ENCODE measurements around the gene KANK2.

DNA sequence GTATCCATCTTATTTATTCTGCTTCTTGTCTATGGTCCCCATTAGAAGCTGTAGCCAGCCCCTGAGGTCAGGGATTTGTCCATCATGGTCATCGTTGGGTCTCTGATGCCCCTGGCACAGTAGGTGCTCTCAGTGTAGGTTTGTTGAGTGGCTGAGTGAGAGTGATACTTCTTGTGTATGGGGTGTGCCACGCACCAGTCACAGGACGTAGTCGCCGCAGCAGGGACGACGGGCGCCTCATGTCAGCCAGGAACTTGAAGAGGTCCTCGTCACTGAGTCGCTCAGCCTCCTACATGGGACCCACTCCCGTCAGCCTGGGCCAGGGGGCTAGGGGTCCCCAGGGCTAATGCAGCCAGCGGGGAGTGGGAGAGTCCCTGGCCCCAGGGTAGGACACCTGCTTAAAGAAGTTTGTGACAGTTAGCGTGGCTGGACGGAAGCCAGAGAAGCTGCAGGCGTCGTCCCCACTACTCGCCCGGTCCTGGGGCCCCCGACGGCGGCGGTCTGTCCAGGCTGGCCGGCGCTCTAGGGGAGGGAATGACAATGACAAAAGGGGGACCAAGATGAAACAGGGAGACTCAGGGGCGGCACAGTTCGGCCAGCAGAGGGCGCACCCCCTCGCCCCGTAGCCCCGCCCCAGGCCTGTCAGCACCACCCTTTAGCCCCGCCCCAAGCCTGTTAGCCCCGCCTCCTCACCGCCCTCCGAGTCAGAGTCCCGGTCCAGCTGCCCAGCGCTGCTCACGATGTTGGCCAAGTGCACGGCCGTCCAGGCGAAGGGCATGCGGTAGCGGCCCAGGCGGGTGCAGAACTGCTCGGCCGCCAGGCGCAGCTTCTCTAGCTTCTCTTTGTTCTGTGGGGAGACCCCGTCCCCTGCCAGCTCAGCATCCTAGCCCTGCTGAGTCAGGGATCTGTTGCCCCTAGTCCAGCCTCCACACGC lies 45.8 kb upstream of the KANK2 start:
- no peak for TF ChIP-seq EP300 (IDR thresholded peaks at IDR 0.05; ENCODE audit: borderline replicate concordance)
- no peak for TF ChIP-seq CEBPB (IDR thresholded peaks at IDR 0.05)
- TF ChIP-seq, protein P1, sequence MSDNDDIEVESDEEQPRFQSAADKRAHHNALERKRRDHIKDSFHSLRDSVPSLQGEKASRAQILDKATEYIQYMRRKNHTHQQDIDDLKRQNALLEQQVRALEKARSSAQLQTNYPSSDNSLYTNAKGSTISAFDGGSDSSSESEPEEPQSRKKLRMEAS (IDR thresholded peaks at IDR 0.05): peak; percentile 78
- TF ChIP-seq CREB1 (IDR thresholded peaks at IDR 0.05; ENCODE audit: low read depth): no peak
- TF ChIP-seq, protein P2, sequence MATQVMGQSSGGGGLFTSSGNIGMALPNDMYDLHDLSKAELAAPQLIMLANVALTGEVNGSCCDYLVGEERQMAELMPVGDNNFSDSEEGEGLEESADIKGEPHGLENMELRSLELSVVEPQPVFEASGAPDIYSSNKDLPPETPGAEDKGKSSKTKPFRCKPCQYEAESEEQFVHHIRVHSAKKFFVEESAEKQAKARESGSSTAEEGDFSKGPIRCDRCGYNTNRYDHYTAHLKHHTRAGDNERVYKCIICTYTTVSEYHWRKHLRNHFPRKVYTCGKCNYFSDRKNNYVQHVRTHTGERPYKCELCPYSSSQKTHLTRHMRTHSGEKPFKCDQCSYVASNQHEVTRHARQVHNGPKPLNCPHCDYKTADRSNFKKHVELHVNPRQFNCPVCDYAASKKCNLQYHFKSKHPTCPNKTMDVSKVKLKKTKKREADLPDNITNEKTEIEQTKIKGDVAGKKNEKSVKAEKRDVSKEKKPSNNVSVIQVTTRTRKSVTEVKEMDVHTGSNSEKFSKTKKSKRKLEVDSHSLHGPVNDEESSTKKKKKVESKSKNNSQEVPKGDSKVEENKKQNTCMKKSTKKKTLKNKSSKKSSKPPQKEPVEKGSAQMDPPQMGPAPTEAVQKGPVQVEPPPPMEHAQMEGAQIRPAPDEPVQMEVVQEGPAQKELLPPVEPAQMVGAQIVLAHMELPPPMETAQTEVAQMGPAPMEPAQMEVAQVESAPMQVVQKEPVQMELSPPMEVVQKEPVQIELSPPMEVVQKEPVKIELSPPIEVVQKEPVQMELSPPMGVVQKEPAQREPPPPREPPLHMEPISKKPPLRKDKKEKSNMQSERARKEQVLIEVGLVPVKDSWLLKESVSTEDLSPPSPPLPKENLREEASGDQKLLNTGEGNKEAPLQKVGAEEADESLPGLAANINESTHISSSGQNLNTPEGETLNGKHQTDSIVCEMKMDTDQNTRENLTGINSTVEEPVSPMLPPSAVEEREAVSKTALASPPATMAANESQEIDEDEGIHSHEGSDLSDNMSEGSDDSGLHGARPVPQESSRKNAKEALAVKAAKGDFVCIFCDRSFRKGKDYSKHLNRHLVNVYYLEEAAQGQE (IDR thresholded peaks at IDR 0.05; ENCODE audit: low read depth): no peak
- TF ChIP-seq RAD21 (IDR thresholded peaks at IDR 0.05; ENCODE audit: low read depth): peak; percentile 26; the same call in 1 of the 2 replicates
- no peak for TF ChIP-seq TAF1 (IDR thresholded peaks at IDR 0.05; ENCODE audit: low read depth)
- TF ChIP-seq YY1 (IDR thresholded peaks at IDR 0.05; ENCODE audit: low read depth): no peak
- no peak for TF ChIP-seq NFIC (IDR thresholded peaks at IDR 0.05)
- no peak for TF ChIP-seq TCF12 (IDR thresholded peaks at IDR 0.05; ENCODE audit: low read depth)
- TF ChIP-seq EGR1 (IDR thresholded peaks at IDR 0.05): no peak

Data from Ishikawa (cell line).